Prostate gland (tissue), 2 donors: ENCODE data around the gene E2F1. TPM values are rescaled to one million over a fixed set of nuclear protein-coding genes. Genes with fewer than 3 reads are reported as not detected.

Experiments
- DNase-seq: peaks from one replicate; pipeline ENCODE4 v3.0.0-alpha.2; 2019; ENCODE audit warnings: low spot score
- H3K27ac ChIP-seq, 2 donors: fragments of 200-600 bp; sonication (generic); 2 replicates each; pipeline ENCODE4 v1.5.1; 2017 to 2019
- H3K27me3 ChIP-seq: fragments of 200-600 bp; sonication (generic); replicated peaks from 2 replicates; pipeline ENCODE4 v1.5.1; 2019; ENCODE audit not compliant: insufficient read depth
- H3K36me3 ChIP-seq, 2 donors: fragments of 200-600 bp; sonication (generic); 1 replicate in 1 of 2; 2 replicates in 1 of 2; pipeline versions ENCODE4 v1.5.1 to v1.8.1; 2017 to 2019
- H3K4me1 ChIP-seq: fragments of 200-600 bp; sonication (generic); replicated peaks from 2 replicates; pipeline ENCODE4 v1.5.1; 2019
- H3K4me3 ChIP-seq, 2 donors: fragments of 200-600 bp; sonication (generic); 2 replicates each; pipeline ENCODE4 v1.5.1; 2017 to 2019
- H3K9me3 ChIP-seq: fragments of 200-600 bp; sonication (generic); 2 replicates; pipeline ENCODE4 v1.5.1; 2017
- CTCF ChIP-seq, 4 experiments: fragments of 200-600 bp in 2 of 4; fragments of 450-650 bp in 2 of 4; sonication (generic) in 2 of 4; IDR thresholded peaks; 1 replicate in 3 of 4; 2 replicates in 1 of 4; pipeline ENCODE4 v1.5.1; 2016 to 2019; ENCODE audit warnings: antibody characterized with exemption in 4 of 4, mild to moderate bottlenecking in 2 of 4, moderate library complexity in 2 of 4
- POLR2A ChIP-seq: fragments of 450-650 bp; IDR thresholded peaks from one replicate; pipeline ENCODE4 v1.6.1; 2016; ENCODE audit warnings: antibody characterized with exemption, mild to moderate bottlenecking
- POLR2AphosphoS5 ChIP-seq: sonication (generic); formaldehyde crosslinking; IDR thresholded peaks from one replicate; pipeline ENCODE4 v1.6.1; 2017; ENCODE audit warnings: antibody characterized with exemption
- WGBS: methylation state at CpG from one replicate; pipeline ENCODE4 v1.1.5; 2018; 5-methylcytosine and 5-hydroxymethylcytosine counted together
- intact Hi-C: fragments of 100-400 bp; cut with DNase I; formaldehyde crosslinking; loops from one replicate; pipeline ENCODE4 v1.14.2; 2022
- total RNA-seq, 2 donors: library from RNA; depleted of rRNA; stranded (reverse); fragments of >200 nt; gene quantifications; one replicate each; pipeline ENCODE4 v1.1.0, GENCODE V29; 2016

The E2F1 gene
- total RNA-seq, 2 donors from 2014 or later: 2.0 to 10.1 TPM

- TF ChIP-seq CTCF (IDR thresholded peaks at IDR 0.05) (no peak), POLR2A (no peak), POLR2AphosphoS5 (no peak)
- peaks cover 9% of the 10 kb centered on the region for H3K4me1 ChIP-seq
- H3K27me3 ChIP-seq: no peaks in the 10 kb centered on the region
- H3K4me3 ChIP-seq: no peak overlapping the region
- 93% methylated on average over 11 of the region's 11 CpGs for WGBS
- no peak overlapping the region for H3K27ac ChIP-seq
- intact Hi-C loops: no loop called here
- DNase-seq: no peak
- no peaks in the 10 kb centered on the region for H3K36me3 ChIP-seq
- no peaks in the 10 kb centered on the region for H3K9me3 ChIP-seq
Observed at GRCh38 chr20:33721391-33722140, 35.4 kb upstream of the E2F1 start.

- H3K36me3 ChIP-seq: no peaks in the 10 kb centered on the region
- H3K9me3 ChIP-seq: no peaks in the 10 kb centered on the region
- intact Hi-C loops: no loop called here
- peak within 1 kb of the TSS; percentile 66 to 90 for H3K4me3 ChIP-seq
- TF ChIP-seq POLR2A: peak; percentile 29
- peak in 1 of 4 experiments; percentile 13 for TF ChIP-seq CTCF (IDR thresholded peaks at IDR 0.05)
- peak; percentile 95 for TF ChIP-seq POLR2AphosphoS5
- no peaks in the 10 kb centered on the region for H3K27me3 ChIP-seq
- 3% methylated on average over 42 of the region's 46 CpGs for WGBS
- DNase-seq: peak; percentile 90
- H3K27ac ChIP-seq: peak within 1 kb of the TSS; percentile 51 to 68
- peaks cover 9% of the 10 kb centered on the region for H3K4me1 ChIP-seq
Observed at GRCh38 chr20:33719989-33720709, 34.0 kb upstream of the E2F1 start, which contains the start of gene PXMP4. Gene PXMP4, minus strand, starts transcription at chr20:33720310. Its CDS starts 103 bp downstream, at chr20:33720207.

- WGBS: 40% methylated on average over 13 of the region's 13 CpGs
- Histone ChIP-seq H3K27ac (peak overlapping the region; percentile 51 to 68), H3K4me3 (peak overlapping the region; percentile 66 to 90), H3K36me3 (no peaks in the 10 kb centered on the region), H3K27me3 (no peaks in the 10 kb centered on the region), H3K4me1 (peaks cover 9% of the 10 kb centered on the region), H3K9me3 (no peaks in the 10 kb centered on the region)
- no peak for DNase-seq
- intact Hi-C loops: no loop called here
- no peak for TF ChIP-seq POLR2A
- TF ChIP-seq POLR2AphosphoS5: no peak
- no peak for TF ChIP-seq CTCF (IDR thresholded peaks at IDR 0.05)
Observed at GRCh38 chr20:33719277-33719988, 33.2 kb upstream of the E2F1 start.

DNA sequence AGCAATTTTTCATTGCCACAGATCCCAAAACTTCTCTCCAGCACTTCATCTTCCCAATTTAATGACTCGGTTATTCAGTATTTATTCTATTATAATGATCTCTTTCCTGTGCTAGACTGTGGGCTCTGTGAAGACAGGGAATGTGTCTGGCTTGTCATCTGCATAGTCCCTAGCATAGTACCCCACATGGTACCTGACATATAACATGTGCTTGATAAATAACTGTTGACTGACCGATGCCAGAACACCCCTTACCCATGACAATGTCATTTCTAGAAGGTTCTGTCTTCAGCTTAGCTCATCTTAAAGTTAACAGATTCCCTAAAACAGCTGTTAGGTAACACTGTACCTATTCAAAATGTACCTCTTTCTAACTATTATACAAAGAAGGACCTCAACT, 30.3 kb upstream of the E2F1 start:
- Histone ChIP-seq H3K36me3 (no peaks in the 10 kb centered on the region), H3K4me1 (peaks cover 9% of the 10 kb centered on the region), H3K27ac (no peak overlapping the region), H3K27me3 (no peaks in the 10 kb centered on the region), H3K9me3 (no peaks in the 10 kb centered on the region), H3K4me3 (no peak overlapping the region)
- 89% methylated on average over 2 of the region's 2 CpGs for WGBS
- no peak for DNase-seq
- intact Hi-C loops: no loop called here
- TF ChIP-seq POLR2A: no peak
- TF ChIP-seq POLR2AphosphoS5: no peak
- TF ChIP-seq CTCF (IDR thresholded peaks at IDR 0.05): no peak
